MM.1S (cell line): ENCODE data around the gene KRAS.

Experiments used
- DNase-seq: peaks from one replicate; pipeline ENCODE4 v3.0.0-alpha.2; 2015
- H2AFZ ChIP-seq: fragments of 300-600 bp; sonication (generic); 2 replicates; pipeline ENCODE4 v1.6.0; 2016; ENCODE audit warnings: antibody characterized with exemption, low read length
- H3F3A ChIP-seq: fragments of 300-600 bp; sonication (generic); 2 replicates; pipeline ENCODE4 v1.6.1; 2016; ENCODE audit warnings: mild to moderate bottlenecking, antibody characterized with exemption, low read length, moderate library complexity, mixed read lengths; ENCODE audit not compliant: insufficient read depth
- H3K27ac ChIP-seq: fragments of 300-600 bp; sonication (generic); 2 replicates; pipeline ENCODE4 v1.5.1; 2016; ENCODE audit warnings: mild to moderate bottlenecking, low read length
- H3K27me3 ChIP-seq: fragments of 300-600 bp; sonication (generic); replicated peaks from 2 replicates; pipeline ENCODE4 v1.6.0; 2016; ENCODE audit warnings: low read length; ENCODE audit not compliant: insufficient read depth
- H3K36me3 ChIP-seq: fragments of 300-600 bp; sonication (generic); replicated peaks from 2 replicates; pipeline ENCODE4 v1.6.1; 2016; ENCODE audit warnings: mild to moderate bottlenecking, low read length, mixed read lengths; ENCODE audit not compliant: insufficient read depth
- H3K4me1 ChIP-seq: fragments of 300-600 bp; sonication (generic); 2 replicates; pipeline ENCODE4 v1.6.1; 2016; ENCODE audit warnings: low read length, mixed read lengths
- H3K4me2 ChIP-seq: fragments of 300-600 bp; sonication (generic); 2 replicates; pipeline ENCODE4 v1.6.0; 2016; ENCODE audit warnings: low read depth, low read length
- H3K4me3 ChIP-seq: fragments of 300-600 bp; sonication (generic); 2 replicates; pipeline ENCODE4 v1.5.1; 2016; ENCODE audit warnings: low read length, mixed read lengths
- H3K79me2 ChIP-seq: fragments of 300-600 bp; sonication (generic); 2 replicates; pipeline ENCODE4 v1.6.1; 2016; ENCODE audit warnings: mixed run types, low read length, mixed read lengths
- H3K9ac ChIP-seq: fragments of 300-600 bp; sonication (generic); 2 replicates; pipeline ENCODE4 v1.6.1; 2016; ENCODE audit warnings: low read length, mixed read lengths
- H3K9me2 ChIP-seq: fragments of 300-600 bp; sonication (generic); replicated peaks from 2 replicates; pipeline ENCODE4 v1.6.1; 2016; ENCODE audit warnings: mild to moderate bottlenecking, low read length, mixed read lengths; ENCODE audit not compliant: insufficient read depth
- H3K9me3 ChIP-seq: fragments of 300-600 bp; sonication (generic); replicated peaks from 2 replicates; pipeline ENCODE4 v1.6.1; 2016; ENCODE audit warnings: mild to moderate bottlenecking, low read length, mixed read lengths; ENCODE audit not compliant: insufficient read depth
- H4K20me1 ChIP-seq: fragments of 300-600 bp; sonication (generic); 2 replicates; pipeline ENCODE4 v1.6.1; 2016; ENCODE audit warnings: mild to moderate bottlenecking, low read length, moderate library complexity, mixed read lengths; ENCODE audit not compliant: insufficient read depth
- EZH2 ChIP-seq: fragments of 300-600 bp; sonication (generic); optimal IDR thresholded peaks from 2 replicates; pipeline ENCODE3; 2017; ENCODE audit warnings: low read depth, mild to moderate bottlenecking, antibody characterized with exemption, low read length, mixed read lengths
- EZH2phosphoT487 ChIP-seq: fragments of 300-600 bp; sonication (generic); IDR thresholded peaks from 2 replicates; pipeline ENCODE4 v1.6.1; 2018; ENCODE audit warnings: antibody characterized with exemption, low read length
- TF ChIP-seq, protein P1 (sequence below): fragments of 300-600 bp; sonication (generic); IDR thresholded peaks from 2 replicates; pipeline ENCODE4 v1.5.1; 2016; ENCODE audit warnings: antibody characterized with exemption, low read length, mixed read lengths

Gene KRAS

DNA sequence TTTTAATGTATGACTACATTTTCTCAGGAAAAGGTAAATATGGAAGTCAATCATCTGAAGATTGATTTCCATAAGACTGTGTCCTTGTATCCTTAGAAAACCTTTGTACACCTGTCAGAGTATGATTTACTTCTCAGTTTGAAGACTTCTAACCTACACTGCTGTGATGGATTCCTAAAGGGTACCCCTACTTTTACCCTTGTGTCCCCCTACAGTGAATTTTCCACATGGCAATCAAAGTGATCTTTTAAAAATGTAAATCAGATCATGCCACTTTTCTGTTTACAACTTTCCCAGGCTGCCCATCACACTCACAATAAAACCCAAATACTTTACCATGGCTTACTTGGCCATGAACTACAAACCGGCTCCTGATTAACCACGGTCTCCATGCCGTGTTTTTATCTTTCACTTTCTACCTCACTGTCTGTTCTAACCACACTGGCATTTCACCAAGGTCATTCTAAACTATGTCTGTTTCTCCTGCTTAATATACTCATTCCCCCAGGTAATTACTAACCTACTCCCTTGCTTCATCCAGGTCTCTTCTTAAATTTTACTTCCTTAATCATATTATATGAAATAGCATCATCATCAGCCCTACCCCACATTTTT, 63.8 kb downstream of the KRAS start:
- peak overlapping the region; percentile 36; the same call in 1 of the 2 replicates for H3K4me3 ChIP-seq
- TF ChIP-seq, protein P1, sequence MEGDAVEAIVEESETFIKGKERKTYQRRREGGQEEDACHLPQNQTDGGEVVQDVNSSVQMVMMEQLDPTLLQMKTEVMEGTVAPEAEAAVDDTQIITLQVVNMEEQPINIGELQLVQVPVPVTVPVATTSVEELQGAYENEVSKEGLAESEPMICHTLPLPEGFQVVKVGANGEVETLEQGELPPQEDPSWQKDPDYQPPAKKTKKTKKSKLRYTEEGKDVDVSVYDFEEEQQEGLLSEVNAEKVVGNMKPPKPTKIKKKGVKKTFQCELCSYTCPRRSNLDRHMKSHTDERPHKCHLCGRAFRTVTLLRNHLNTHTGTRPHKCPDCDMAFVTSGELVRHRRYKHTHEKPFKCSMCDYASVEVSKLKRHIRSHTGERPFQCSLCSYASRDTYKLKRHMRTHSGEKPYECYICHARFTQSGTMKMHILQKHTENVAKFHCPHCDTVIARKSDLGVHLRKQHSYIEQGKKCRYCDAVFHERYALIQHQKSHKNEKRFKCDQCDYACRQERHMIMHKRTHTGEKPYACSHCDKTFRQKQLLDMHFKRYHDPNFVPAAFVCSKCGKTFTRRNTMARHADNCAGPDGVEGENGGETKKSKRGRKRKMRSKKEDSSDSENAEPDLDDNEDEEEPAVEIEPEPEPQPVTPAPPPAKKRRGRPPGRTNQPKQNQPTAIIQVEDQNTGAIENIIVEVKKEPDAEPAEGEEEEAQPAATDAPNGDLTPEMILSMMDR: no peak
- TF ChIP-seq EZH2phosphoT487 (no peak), EZH2 (no peak)

DNA sequence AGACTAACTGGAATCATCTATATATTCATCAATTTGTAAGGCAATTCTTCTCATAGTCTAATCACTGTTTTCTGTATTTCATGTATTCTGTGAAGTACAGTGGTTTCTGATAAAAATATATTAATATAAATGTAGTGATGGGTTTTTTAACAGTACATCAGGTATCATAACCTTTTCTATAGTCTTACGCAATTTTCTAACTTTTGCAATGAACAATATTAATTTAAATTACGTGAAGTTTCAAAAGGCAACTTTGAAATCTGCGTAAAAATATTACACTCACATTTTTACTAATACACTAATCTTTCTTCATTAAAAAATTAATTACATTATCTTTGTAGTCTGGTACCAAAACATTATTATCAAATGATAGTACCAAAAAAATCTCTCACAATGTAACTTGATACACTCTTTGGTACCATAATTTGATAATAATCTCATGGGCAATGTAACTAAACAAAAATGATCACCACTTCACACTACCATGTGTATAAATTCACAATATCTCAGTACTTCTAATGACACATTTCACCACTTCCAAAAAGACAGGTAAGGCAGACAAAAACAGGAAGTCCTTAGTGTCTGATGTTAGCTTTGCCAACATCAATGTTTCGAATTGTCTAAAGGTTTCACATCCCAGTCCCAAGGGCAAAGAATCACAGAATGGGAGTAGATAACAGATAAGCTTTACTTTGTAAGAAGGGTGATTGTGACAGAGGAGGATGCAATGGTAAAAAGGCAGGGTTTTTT, 64.5 kb downstream of the KRAS start:
- Histone ChIP-seq H3K4me1 (peaks cover 12% of the 10 kb centered on the region), H3K79me2 (no peaks in the 10 kb centered on the region), H3K4me2 (peak overlapping the region; percentile 62), H3K9me2 (no peaks in the 10 kb centered on the region), H3F3A (peaks cover 5% of the 10 kb centered on the region; the same call in 1 of the 2 replicates), H3K9ac (peak overlapping the region; percentile 0; the same call in 1 of the 2 replicates), H3K9me3 (no peaks in the 10 kb centered on the region), H4K20me1 (no peaks in the 10 kb centered on the region), H2AFZ (peak overlapping the region; percentile 11), H3K27ac (no peak overlapping the region), H3K36me3 (no peaks in the 10 kb centered on the region), H3K4me3 (peak overlapping the region; percentile 36; the same call in 1 of the 2 replicates), H3K27me3 (no peaks in the 10 kb centered on the region)
- TF ChIP-seq EZH2phosphoT487: no peak
- TF ChIP-seq EZH2: no peak
- TF ChIP-seq, protein P1: no peak
- peak; percentile 26 for DNase-seq

More for the DNA sequence above, 63.8 kb downstream of the KRAS start:
- H3K27ac ChIP-seq: no peak overlapping the region
- DNase-seq: peak; percentile 74
- no peaks in the 10 kb centered on the region for H3K36me3 ChIP-seq
- H2AFZ ChIP-seq: peak overlapping the region; percentile 11
- no peaks in the 10 kb centered on the region for H3K27me3 ChIP-seq
- peak overlapping the region; percentile 62 for H3K4me2 ChIP-seq
- no peaks in the 10 kb centered on the region for H3K9me2 ChIP-seq
- H3K9me3 ChIP-seq: no peaks in the 10 kb centered on the region
- H3F3A ChIP-seq: peaks cover 5% of the 10 kb centered on the region; the same call in 1 of the 2 replicates
- no peaks in the 10 kb centered on the region for H4K20me1 ChIP-seq
- H3K79me2 ChIP-seq: no peaks in the 10 kb centered on the region
- peak overlapping the region; percentile 0; the same call in 1 of the 2 replicates for H3K9ac ChIP-seq
- H3K4me1 ChIP-seq: peaks cover 12% of the 10 kb centered on the region

DNA sequence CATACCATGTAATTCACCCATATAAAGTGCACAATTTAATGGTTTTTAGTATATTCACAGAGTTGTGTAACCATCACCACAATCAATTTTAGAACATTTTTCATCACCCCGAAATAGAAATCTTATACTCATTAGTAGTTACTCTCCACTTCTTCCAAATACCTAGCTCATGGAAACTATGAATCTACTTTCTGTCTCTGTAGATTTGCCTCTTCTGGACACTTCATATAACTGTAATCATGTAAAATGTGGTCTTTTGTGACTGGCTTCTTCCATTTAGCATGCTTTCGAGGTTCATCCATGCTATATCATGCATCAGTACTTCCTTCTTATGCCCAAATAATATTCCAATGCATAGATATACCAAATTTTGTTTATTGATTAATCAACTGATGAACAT, 66.6 kb downstream of the KRAS start:
- Histone ChIP-seq H3K4me1 (peaks cover 12% of the 10 kb centered on the region), H3F3A (peaks cover 5% of the 10 kb centered on the region; the same call in 1 of the 2 replicates), H3K4me2 (no peak overlapping the region), H3K9me2 (no peaks in the 10 kb centered on the region), H3K36me3 (no peaks in the 10 kb centered on the region), H3K9me3 (no peaks in the 10 kb centered on the region), H4K20me1 (no peaks in the 10 kb centered on the region), H3K27me3 (no peaks in the 10 kb centered on the region), H3K9ac (no peak overlapping the region), H2AFZ (no peak overlapping the region), H3K27ac (no peak overlapping the region), H3K79me2 (no peaks in the 10 kb centered on the region), H3K4me3 (no peak overlapping the region)
- no peak for TF ChIP-seq EZH2
- TF ChIP-seq EZH2phosphoT487: no peak
- TF ChIP-seq, protein P1: no peak
- DNase-seq: no peak
